Lung (tissue), 12 donors: Measurements from ENCODE around the gene CORO6. TPM values are rescaled to one million over a fixed set of nuclear protein-coding genes. Genes with fewer than 3 reads are reported as not detected.

Source experiments
- ATAC-seq: fragments of 200-7000 bp; cut with Tn5 transposase; one replicate; pipeline ENCODE4 v1.9.1; 2020; ENCODE audit warnings: moderate number of reproducible peaks; ENCODE audit not compliant: insufficient read depth, low FRiP score
- DNase-seq, 3 donors: peaks; one replicate each; pipeline ENCODE4 v3.0.0-alpha.2; 2013 to 2017
- H3K27ac ChIP-seq, 2 donors: one replicate each; pipeline ENCODE4 v1.5.1; 2013; ENCODE audit warnings: mild to moderate bottlenecking in 2 of 2, moderate library complexity in 2 of 2, control low read depth in 1 of 2, inconsistent platforms in 1 of 2, low read depth in 1 of 2, low read length in 1 of 2
- H3K27me3 ChIP-seq, 3 donors: one replicate each; pipeline ENCODE4 v1.5.1; 2013; ENCODE audit warnings: low read length in 2 of 3; ENCODE audit not compliant: control insufficient read depth in 3 of 3, insufficient read depth in 3 of 3
- H3K36me3 ChIP-seq, 4 donors: one replicate each; pipeline ENCODE4 v1.5.1; 2013; ENCODE audit warnings: low read length in 4 of 4, mild to moderate bottlenecking in 1 of 4, moderate library complexity in 1 of 4; ENCODE audit not compliant: control insufficient read depth in 4 of 4, insufficient read depth in 4 of 4
- H3K4me1 ChIP-seq, 5 donors: one replicate each; pipeline ENCODE4 v1.5.1; 2013; ENCODE audit warnings: low read length in 5 of 5, mild to moderate bottlenecking in 2 of 5, moderate library complexity in 1 of 5; ENCODE audit not compliant: control insufficient read depth in 5 of 5, insufficient read depth in 5 of 5
- H3K4me3 ChIP-seq: one replicate; pipeline ENCODE4 v1.5.1; 2013; ENCODE audit warnings: mild to moderate bottlenecking, control low read depth, moderate library complexity
- H3K9ac ChIP-seq, 2 donors: one replicate each; pipeline ENCODE4 v1.5.1; 2013; ENCODE audit warnings: low read length in 2 of 2, control low read depth in 1 of 2; ENCODE audit not compliant: insufficient read depth in 1 of 2
- H3K9me3 ChIP-seq, 4 donors: one replicate each; pipeline ENCODE4 v1.5.1; 2013; ENCODE audit warnings: low read length in 3 of 4, mild to moderate bottlenecking in 1 of 4, moderate library complexity in 1 of 4; ENCODE audit not compliant: control insufficient read depth in 4 of 4, insufficient read depth in 3 of 4
- CTCF ChIP-seq: IDR thresholded peaks from 2 replicates; pipeline ENCODE4 v1.5.1; 2012; ENCODE audit warnings: mild to moderate bottlenecking; ENCODE audit errors: control extremely low read depth, extremely low read depth
- whole genome bisulfite sequencing, 2 donors: extraction: QIAGEN DNeasy Blood & Tissue Kit; methylation state at CpG; one replicate each; pipeline ENCODE4 v1.1.7; 2013; 5-methylcytosine and 5-hydroxymethylcytosine counted together
- polyA plus RNA-seq, 2 donors: library from polyadenylated mRNA; stranded (reverse); fragments of 200-250 nt; gene quantifications; one replicate each; pipeline ENCODE4 v1.2.1, GENCODE V29; 2013
- total RNA-seq, 2 donors: library from RNA; depleted of rRNA in 1 of 2; stranded (reverse); fragments of >200 nt in 1 of 2; gene quantifications; one replicate each; pipeline ENCODE4 v1.2.1, GENCODE V29; 2014 to 2021
- donor health status: control.
- donor health status: control.
- donor health status: Bipolar disorder and iron deficiency.
- donor health status: healthy.
- donor health status: DM: yes; HTN: yes; CAD: no.

The CORO6 gene
- total and polyA plus RNA-seq, 4 donors = 1.7 to 14.4 (median 5.9) TPM

DNA sequence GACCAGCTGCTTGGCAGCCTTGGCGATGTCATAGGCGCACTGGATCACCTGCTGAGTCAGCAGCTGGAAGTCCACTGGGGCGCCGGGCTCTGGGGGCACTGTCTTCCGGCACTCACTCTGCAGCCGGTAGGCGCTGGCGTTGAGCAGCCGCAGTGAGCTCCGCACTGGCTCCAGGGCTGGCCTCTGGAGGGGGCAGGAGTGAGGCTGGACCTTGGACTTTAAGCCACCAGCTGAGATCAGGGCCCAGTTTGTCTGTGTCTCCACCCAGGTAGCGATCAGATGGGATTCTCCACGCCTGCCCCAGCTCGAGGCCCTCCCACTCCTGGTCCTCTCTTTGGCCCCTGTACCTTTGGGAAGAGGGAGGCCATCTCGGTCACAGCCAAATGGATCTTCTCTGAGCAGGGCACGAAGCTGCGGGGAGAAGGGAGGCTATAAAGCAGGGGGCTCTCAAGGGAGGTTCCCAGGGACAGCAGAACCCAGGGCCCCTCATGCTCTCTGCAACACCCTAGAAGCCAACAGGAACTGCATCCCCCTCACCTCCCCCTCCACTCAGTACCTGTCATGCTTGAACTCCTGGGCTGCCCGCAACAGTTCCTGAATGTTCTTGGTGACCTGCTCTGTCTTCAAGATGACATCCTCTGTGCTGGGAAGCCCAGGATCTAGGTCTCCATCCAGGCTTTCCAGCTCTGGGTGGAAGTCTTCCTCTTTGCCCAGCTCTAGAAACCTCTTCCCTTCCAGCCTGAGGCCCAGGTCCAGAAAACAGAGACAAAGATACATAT lies 47.8 kb downstream of the CORO6 start:
- Histone ChIP-seq H3K27me3 (no peaks in the 10 kb centered on the region), H3K27ac (no peak overlapping the region), H3K9ac (no peak overlapping the region), H3K36me3 (peaks cover 3 to 57% (median 27%) of the 10 kb centered on the region in 4 donors), H3K4me1 (peaks cover 0 to 17% (median 0%) of the 10 kb centered on the region in 5 donors), H3K4me3 (no peak overlapping the region), H3K9me3 (no peaks in the 10 kb centered on the region)
- WGBS, 2 donors = 94 to 96% methylated on average over 17 of the region's 17 CpGs
- TF ChIP-seq CTCF = no peak
- DNase-seq = no peak
- ATAC-seq = no peak

DNA sequence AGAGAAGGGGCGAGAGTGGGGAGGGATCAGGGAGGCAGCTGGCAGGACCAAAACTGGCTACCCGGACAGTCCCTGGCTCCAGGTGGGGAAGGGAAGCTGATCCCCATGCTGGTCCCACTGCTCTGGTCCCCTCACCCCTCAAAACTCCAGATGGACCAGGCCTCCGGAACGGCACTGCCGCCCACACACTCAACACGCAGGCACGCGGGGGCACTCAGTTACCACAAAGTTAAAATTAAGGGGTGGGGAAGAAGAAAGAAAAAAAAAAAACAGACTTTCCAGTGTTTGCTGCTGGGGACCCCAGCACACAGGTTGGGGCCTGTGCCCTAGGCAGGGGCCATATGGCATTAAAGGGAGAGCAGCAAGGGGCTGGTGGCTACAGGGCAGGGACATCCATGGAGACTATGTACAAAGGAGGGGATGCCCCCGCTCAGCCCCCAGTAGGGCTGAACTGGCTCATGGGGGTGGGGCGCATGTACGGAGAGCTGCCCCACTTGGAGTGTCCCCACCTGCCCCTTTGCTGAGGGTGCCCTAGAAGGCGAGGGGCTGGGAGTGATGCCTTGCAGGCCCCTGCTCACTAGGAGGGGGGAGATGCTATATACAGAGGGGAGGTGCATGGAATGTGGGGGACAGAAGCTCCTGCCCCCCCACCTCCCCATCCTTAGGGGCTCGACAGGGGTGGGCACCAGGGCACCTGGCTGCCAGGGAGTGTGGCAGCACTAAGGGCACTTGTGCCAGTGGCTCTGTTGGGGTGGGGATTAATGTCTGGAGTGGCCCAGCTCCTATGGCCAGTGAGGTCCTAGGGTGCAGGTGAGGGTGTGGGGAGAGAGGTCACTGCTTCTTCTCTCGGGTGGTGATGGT lies 48.6 kb downstream of the CORO6 start:
- no peak overlapping the region for H3K27ac ChIP-seq
- DNase-seq (no peak), ATAC-seq (no peak)
- H3K4me1 ChIP-seq = peaks cover 0 to 24% (median 6%) of the 10 kb centered on the region in 5 donors
- no peaks in the 10 kb centered on the region for H3K27me3 ChIP-seq
- H3K9ac ChIP-seq = no peak overlapping the region
- H3K9me3 ChIP-seq = no peaks in the 10 kb centered on the region
- H3K36me3 ChIP-seq = peaks cover 3 to 57% (median 23%) of the 10 kb centered on the region in 4 donors
- no peak for TF ChIP-seq CTCF
- H3K4me3 ChIP-seq = no peak overlapping the region
- WGBS, 2 donors = 92% methylated on average over 14 of the region's 14 CpGs

GRCh38 chr17:29573558-29573869 lies 49.2 kb downstream of the CORO6 start:
- Histone ChIP-seq H3K27me3 (no peaks in the 10 kb centered on the region), H3K36me3 (peaks cover 3 to 51% (median 20%) of the 10 kb centered on the region in 4 donors), H3K27ac (no peak overlapping the region), H3K4me3 (no peak overlapping the region), H3K4me1 (peaks cover 0 to 26% (median 6%) of the 10 kb centered on the region in 5 donors), H3K9me3 (no peaks in the 10 kb centered on the region), H3K9ac (no peak overlapping the region)
- ATAC-seq (no peak), DNase-seq (no peak)
- no peak for TF ChIP-seq CTCF
- WGBS, 2 donors = 88 to 92% methylated on average over 6 of the region's 6 CpGs
